Endothelial cell of umbilical vein (primary cell): ENCODE data around the gene CR2. TPM values are rescaled to one million over a fixed set of nuclear protein-coding genes. Genes with fewer than 3 reads are reported as not detected.

Experiments used
- BruUV-seq: library from RNA; stranded (reverse); fragments of 400-500 nt; replicated peaks from 2 replicates; lab custom pipeline; 2021; lab: Mats Ljungman, UMichigan
- CTCF ChIA-PET: fragments of 300-600, 350-600 bp; sonication (Branson Sonifier 250); formaldehyde crosslinking; loops from one replicate; lab custom pipeline; 2021; ENCODE audit warnings: antibody characterized with exemption, inconsistent platforms; lab: Charles Lee
- POLR2A ChIA-PET: fragments of 300-600, 350-600 bp; sonication (Branson Sonifier 250); formaldehyde crosslinking; loops from one replicate; lab custom pipeline; 2021; ENCODE audit warnings: antibody characterized with exemption, inconsistent platforms; lab: Charles Lee
- DNase-seq: peaks from one replicate; pipeline ENCODE4 v3.0.0-alpha.2; 2011; ENCODE audit warnings: low read depth, low spot score
- FAIRE-seq: peaks from 2 replicates; lab custom pipeline; 2011; peaks lifted over from hg19 to GRCh38; lab: Jason Lieb, UNC
- H2AFZ ChIP-seq: 2 replicates; pipeline ENCODE4 v1.6.0; 2012; ENCODE audit warnings: low read depth, low read length, control low read depth, inconsistent platforms
- H3K27ac ChIP-seq: 2 replicates; pipeline ENCODE4 v1.5.1; 2011; ENCODE audit warnings: low read depth, mild to moderate bottlenecking, control low read depth, low read length, moderate library complexity; ENCODE audit not compliant: insufficient read depth
- H3K27me3 ChIP-seq, 2 experiments: 2 replicates each; pipeline versions ENCODE4 v1.6.0 to v1.6.1; 2011; ENCODE audit warnings: low read length in 2 of 2, mixed read lengths in 1 of 2; ENCODE audit not compliant: control insufficient read depth in 2 of 2, insufficient read depth in 2 of 2
- H3K36me3 ChIP-seq, 2 experiments: 2 replicates in 1 of 2; 3 replicates in 1 of 2; pipeline ENCODE4 v1.5.1; 2011; ENCODE audit warnings: low read length in 2 of 2, mild to moderate bottlenecking in 1 of 2, moderate library complexity in 1 of 2; ENCODE audit not compliant: control insufficient read depth in 2 of 2, insufficient read depth in 2 of 2; ENCODE audit errors: extremely low read depth in 1 of 2
- H3K4me1 ChIP-seq: 3 replicates; pipeline ENCODE4 v1.5.1; 2011; ENCODE audit warnings: mild to moderate bottlenecking, low read length; ENCODE audit not compliant: control insufficient read depth, insufficient read depth; ENCODE audit errors: extremely low read depth
- H3K4me2 ChIP-seq: 2 replicates; pipeline ENCODE4 v1.6.1; 2011; ENCODE audit warnings: low read length, control low read depth, mixed read lengths; ENCODE audit not compliant: insufficient read depth
- H3K4me3 ChIP-seq, 3 experiments: fragments of 200-600 bp in 1 of 3; sonication (generic), shearing (Covaris generic) in 1 of 3; replicated peaks in 1 of 3; 2 replicates each; pipeline ENCODE4 v1.5.1; 2011 to 2016; ENCODE audit warnings: control low read depth in 3 of 3, low read length in 3 of 3, mild to moderate bottlenecking in 2 of 3, inconsistent platforms in 1 of 3, low read depth in 1 of 3, moderate library complexity in 1 of 3; ENCODE audit not compliant: insufficient read depth in 1 of 3
- H3K79me2 ChIP-seq: 2 replicates; pipeline ENCODE4 v1.6.0; 2012; ENCODE audit warnings: low read length, inconsistent platforms; ENCODE audit not compliant: control insufficient read depth, insufficient read depth
- H3K9ac ChIP-seq: replicated peaks from 2 replicates; pipeline ENCODE3; 2011; ENCODE audit warnings: low read length, control low read depth; ENCODE audit not compliant: insufficient read depth; ENCODE audit errors: extremely low read depth
- H3K9me1 ChIP-seq: replicated peaks from 3 replicates; pipeline ENCODE4 v1.6.0; 2011; ENCODE audit warnings: mild to moderate bottlenecking, low read length; ENCODE audit not compliant: control insufficient read depth, insufficient read depth; ENCODE audit errors: extremely low read depth
- H3K9me3 ChIP-seq: replicated peaks from 2 replicates; pipeline ENCODE4 v1.5.1; 2012; ENCODE audit warnings: low read length, inconsistent platforms; ENCODE audit not compliant: control insufficient read depth, insufficient read depth
- H4K20me1 ChIP-seq: replicated peaks from 2 replicates; pipeline ENCODE3; 2011; ENCODE audit warnings: mild to moderate bottlenecking, low read length; ENCODE audit not compliant: control insufficient read depth, insufficient read depth; ENCODE audit errors: extremely low read depth
- EZH2 ChIP-seq: IDR thresholded peaks from 2 replicates; pipeline ENCODE4 v1.6.1; 2012; ENCODE audit warnings: borderline replicate concordance, low read depth, mild to moderate bottlenecking, moderate library complexity, low read length, inconsistent platforms; ENCODE audit not compliant: severe bottlenecking
- FOS ChIP-seq: IDR thresholded peaks from 2 replicates; pipeline ENCODE4 v1.6.1; 2011; ENCODE audit warnings: mild to moderate bottlenecking, low read length, moderate library complexity, borderline replicate concordance; ENCODE audit not compliant: insufficient read depth
- GATA2 ChIP-seq: IDR thresholded peaks from 2 replicates; pipeline ENCODE4 v1.7.0; 2011; ENCODE audit warnings: low read depth, mild to moderate bottlenecking, moderate library complexity, mixed read lengths, low read length; ENCODE audit not compliant: insufficient read length, insufficient read depth
- JUN ChIP-seq: IDR thresholded peaks from 2 replicates; pipeline ENCODE4 v1.6.1; 2011; ENCODE audit warnings: borderline replicate concordance, low read depth; ENCODE audit not compliant: insufficient read length, insufficient read depth
- MYC ChIP-seq: IDR thresholded peaks from one replicate; pipeline ENCODE4 v1.6.1; 2011; ENCODE audit warnings: mild to moderate bottlenecking, low read depth, low read length
- POLR2A ChIP-seq: IDR thresholded peaks from 2 replicates; pipeline ENCODE4 v1.6.1; 2012; ENCODE audit warnings: low read depth, mild to moderate bottlenecking, control low read depth, low read length
- POLR2AphosphoS5 ChIP-seq: IDR thresholded peaks from 2 replicates; pipeline ENCODE4 v1.6.1; 2012; ENCODE audit warnings: low read depth, mild to moderate bottlenecking, control low read depth, low read length, moderate library complexity; ENCODE audit not compliant: insufficient read depth
- dilution Hi-C: fragments of 300-500 bp; cut with MboI; formaldehyde crosslinking; loops from one replicate; pipeline ENCODE4 v1.15.0; 2019; ENCODE audit warnings: low sequenced_read_pairs; ENCODE audit not compliant: extremely low pct_ligation_motif_present
- intact Hi-C: fragments of 100-400 bp; cut with micrococcal nuclease; formaldehyde crosslinking; loops from one replicate; pipeline ENCODE4 v1.10.0; 2022
- polyA plus RNA-seq, 4 experiments: library from polyadenylated mRNA; depleted of rRNA in 3 of 4; stranded (reverse) in 3 of 4; unstranded in 1 of 4; fragments of >200 nt; gene quantifications; 2 replicates each; pipeline versions ENCODE4 v1.2.1 to v1.2.3, GENCODE V29; 2011 to 2012; ENCODE audit warnings: missing spikeins in 1 of 4
- total RNA-seq: library from RNA; stranded (reverse); gene quantifications from 2 replicates; pipeline ENCODE4 v1.2.3, GENCODE V29; 2021
- TF ChIP-seq, protein P1 (sequence below), 2 donors: IDR thresholded peaks; 1 replicate in 1 of 2; 2 replicates in 1 of 2; pipeline ENCODE4 v1.5.1; 2011; ENCODE audit warnings: low read length in 2 of 2, mild to moderate bottlenecking in 2 of 2, moderate library complexity in 2 of 2, control low read depth in 1 of 2, inconsistent platforms in 1 of 2, low read depth in 1 of 2; ENCODE audit not compliant: insufficient read depth in 1 of 2; ENCODE audit errors: extremely low read depth in 1 of 2

CR2 gene
- total and polyA plus RNA-seq, 2 donors (not counting 3 experiments of a cell fraction or from before 2014, with no cell fraction given): not detected

GRCh38 chr1:207440626-207441025 lies 13.5 kb upstream of the CR2 start:
- Histone ChIP-seq H2AFZ (no peak overlapping the region), H3K9ac (no peak overlapping the region), H3K4me2 (no peak overlapping the region), H4K20me1 (no peaks in the 10 kb centered on the region), H3K4me1 (no peaks in the 10 kb centered on the region), H3K4me3 (no peak overlapping the region), H3K9me1 (no peaks in the 10 kb centered on the region), H3K27ac (no peak overlapping the region), H3K79me2 (no peaks in the 10 kb centered on the region), H3K9me3 (no peaks in the 10 kb centered on the region), H3K36me3 (no peaks in the 10 kb centered on the region), H3K27me3 (peaks cover 3 to 16% of the 10 kb centered on the region in 2 experiments)
- POLR2A ChIA-PET: no interaction called here
- CTCF ChIA-PET: no interaction called here
- no TSS peak for BruUV-seq
- dilution Hi-C loops (no loop called here), intact Hi-C loops (no loop called here)
- DNase-seq (no peak), FAIRE-seq (no peak)
- TF ChIP-seq POLR2AphosphoS5 (no peak), POLR2A (no peak), FOS (no peak)

DNA sequence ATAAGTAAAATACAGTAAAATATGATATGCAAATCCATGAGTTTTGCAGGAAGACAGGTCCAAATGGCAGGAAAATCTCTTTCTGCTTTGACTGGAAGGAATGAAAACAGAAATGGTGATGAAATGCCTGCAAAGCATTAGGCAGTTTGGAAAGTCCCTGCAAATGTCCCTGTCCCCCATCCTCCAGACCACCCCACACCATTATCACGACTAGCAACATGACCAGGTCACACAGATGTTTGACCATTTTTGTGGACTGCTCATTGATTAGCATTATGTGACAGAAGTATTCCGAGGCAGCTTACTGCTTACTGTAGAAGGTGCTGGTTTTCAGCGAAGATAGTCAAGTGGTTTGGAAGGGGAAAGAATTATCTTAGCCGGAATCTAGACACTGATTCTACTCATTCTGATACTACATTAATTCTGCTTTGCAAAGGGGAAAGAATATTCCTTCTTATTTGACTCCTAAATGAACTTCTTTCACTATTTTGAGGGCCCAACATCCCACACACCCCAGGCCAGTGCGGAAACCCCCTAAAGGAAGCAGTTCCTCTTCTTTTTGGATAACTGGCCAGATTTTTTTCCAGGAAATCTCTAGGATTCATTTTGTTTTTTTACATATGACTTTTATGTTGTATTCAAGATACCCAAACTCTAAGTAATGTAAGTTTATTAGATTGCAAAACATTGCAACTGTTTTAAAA lies 9.5 kb upstream of the CR2 start:
- DNase-seq: no peak
- no peak overlapping the region for H3K4me3 ChIP-seq
- no peak for FAIRE-seq
- CTCF ChIA-PET: no interaction called here
- POLR2A ChIA-PET: no interaction called here
- no peaks in the 10 kb centered on the region for H3K4me1 ChIP-seq
- BruUV-seq: no TSS peak
- no peaks in the 10 kb centered on the region for H3K9me3 ChIP-seq
- peaks cover 9 to 24% of the 10 kb centered on the region in 2 experiments for H3K27me3 ChIP-seq
- no peaks in the 10 kb centered on the region for H3K9me1 ChIP-seq
- intact Hi-C loops (no loop called here), dilution Hi-C loops (no loop called here)
- no peak overlapping the region for H2AFZ ChIP-seq
- H4K20me1 ChIP-seq: no peaks in the 10 kb centered on the region
- H3K27ac ChIP-seq: no peak overlapping the region
- H3K4me2 ChIP-seq: no peak overlapping the region
- H3K9ac ChIP-seq: no peak overlapping the region
- H3K79me2 ChIP-seq: no peaks in the 10 kb centered on the region
- no peak for TF ChIP-seq GATA2
- TF ChIP-seq MYC: no peak
- TF ChIP-seq FOS: no peak
- TF ChIP-seq, protein P1, sequence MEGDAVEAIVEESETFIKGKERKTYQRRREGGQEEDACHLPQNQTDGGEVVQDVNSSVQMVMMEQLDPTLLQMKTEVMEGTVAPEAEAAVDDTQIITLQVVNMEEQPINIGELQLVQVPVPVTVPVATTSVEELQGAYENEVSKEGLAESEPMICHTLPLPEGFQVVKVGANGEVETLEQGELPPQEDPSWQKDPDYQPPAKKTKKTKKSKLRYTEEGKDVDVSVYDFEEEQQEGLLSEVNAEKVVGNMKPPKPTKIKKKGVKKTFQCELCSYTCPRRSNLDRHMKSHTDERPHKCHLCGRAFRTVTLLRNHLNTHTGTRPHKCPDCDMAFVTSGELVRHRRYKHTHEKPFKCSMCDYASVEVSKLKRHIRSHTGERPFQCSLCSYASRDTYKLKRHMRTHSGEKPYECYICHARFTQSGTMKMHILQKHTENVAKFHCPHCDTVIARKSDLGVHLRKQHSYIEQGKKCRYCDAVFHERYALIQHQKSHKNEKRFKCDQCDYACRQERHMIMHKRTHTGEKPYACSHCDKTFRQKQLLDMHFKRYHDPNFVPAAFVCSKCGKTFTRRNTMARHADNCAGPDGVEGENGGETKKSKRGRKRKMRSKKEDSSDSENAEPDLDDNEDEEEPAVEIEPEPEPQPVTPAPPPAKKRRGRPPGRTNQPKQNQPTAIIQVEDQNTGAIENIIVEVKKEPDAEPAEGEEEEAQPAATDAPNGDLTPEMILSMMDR (IDR thresholded peaks at IDR 0.05; ENCODE audit: extremely low read depth in 1 of 2, insufficient read depth in 1 of 2, low read depth in 1 of 2, low read length in 2 of 2): no peak
- no peak for TF ChIP-seq JUN
- TF ChIP-seq EZH2: no peak
- no peak for TF ChIP-seq POLR2AphosphoS5
- TF ChIP-seq POLR2A: no peak
- H3K36me3 ChIP-seq: no peaks in the 10 kb centered on the region
